ENCODE data around the gene TAF1B.

Gene TAF1B

GRCh38 chr2:9843229-9844035 lies at the start of gene TAF1B:
TAF1B (plus strand) TSS chr2:9843474; CDS start chr2:9843542, 68 bp downstream.
- DNase-seq (ENCODE audit: low read depth in 2 of 2): peak; percentile 73 to 76

GRCh38 chr2:9793918-9794717 lies 49.2 kb upstream of the TAF1B start:
- no peak for DNase-seq (ENCODE audit: low read depth in 2 of 2)

DNA sequence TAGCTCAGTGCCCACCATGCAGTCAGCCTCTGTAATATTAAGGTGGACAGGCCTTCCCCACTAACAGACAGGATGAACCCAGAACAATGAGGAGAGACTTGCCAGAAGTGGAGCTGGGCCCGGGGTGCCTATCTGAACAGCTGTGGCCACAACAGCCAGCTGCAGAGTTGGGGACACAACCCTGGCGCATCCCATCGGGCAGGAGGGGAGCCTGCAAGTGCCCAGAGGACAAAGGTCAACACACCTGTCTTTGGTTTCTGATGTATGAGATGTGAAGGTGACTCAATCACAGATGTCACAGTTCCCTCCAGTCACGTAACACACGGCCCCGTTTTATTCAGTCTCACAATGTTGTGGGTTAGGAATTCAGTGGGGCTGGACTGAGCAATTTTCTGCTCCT lies 48.2 kb upstream of the TAF1B start:
- DNase-seq (ENCODE audit: low read depth in 2 of 2): no peak

- no peak for DNase-seq (ENCODE audit: low read depth in 2 of 2)
These were observed 46.9 kb upstream of the TAF1B start for GRCh38 chr2:9796056-9797010.

GRCh38 chr2:9797086-9797485 lies 46.2 kb upstream of the TAF1B start:
- no peak for DNase-seq (ENCODE audit: low read depth in 2 of 2)

- DNase-seq (ENCODE audit: low read depth in 2 of 2): no peak
These were observed 45.4 kb upstream of the TAF1B start for GRCh38 chr2:9797681-9798556.

DNA sequence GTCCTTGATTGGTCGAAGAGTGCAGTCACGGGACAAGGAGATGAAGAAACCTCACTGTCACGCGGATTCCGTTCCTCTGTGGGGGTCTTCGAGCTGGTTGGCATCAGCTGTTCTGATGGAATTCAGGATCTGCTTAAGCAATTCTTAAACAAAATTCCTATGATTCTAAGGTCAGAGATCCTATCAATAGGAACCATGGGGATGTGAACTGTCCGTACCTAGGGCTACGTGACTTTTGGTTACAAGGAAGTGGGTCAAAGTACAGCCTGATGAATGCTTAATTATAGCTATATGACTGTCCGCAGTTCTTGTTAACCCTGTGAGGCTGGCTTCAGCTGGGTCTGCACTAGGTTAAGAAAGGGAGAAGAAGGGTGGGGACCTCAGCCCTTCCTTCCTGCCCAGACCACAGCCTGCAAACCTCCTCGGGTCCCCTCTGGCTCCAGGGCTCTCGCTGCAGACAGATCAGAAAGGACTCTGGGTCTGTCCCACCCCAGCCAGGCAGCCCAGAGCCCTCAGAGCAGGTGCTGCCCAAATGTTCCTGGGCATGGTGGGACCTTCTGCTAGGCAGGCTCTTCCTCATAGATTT lies 44.2 kb upstream of the TAF1B start:
- DNase-seq (ENCODE audit: low read depth in 2 of 2): no peak

- DNase-seq (ENCODE audit: low read depth in 2 of 2): peak; percentile 50 to 70
These were observed 43.3 kb upstream of the TAF1B start for GRCh38 chr2:9799729-9800632.

DNA sequence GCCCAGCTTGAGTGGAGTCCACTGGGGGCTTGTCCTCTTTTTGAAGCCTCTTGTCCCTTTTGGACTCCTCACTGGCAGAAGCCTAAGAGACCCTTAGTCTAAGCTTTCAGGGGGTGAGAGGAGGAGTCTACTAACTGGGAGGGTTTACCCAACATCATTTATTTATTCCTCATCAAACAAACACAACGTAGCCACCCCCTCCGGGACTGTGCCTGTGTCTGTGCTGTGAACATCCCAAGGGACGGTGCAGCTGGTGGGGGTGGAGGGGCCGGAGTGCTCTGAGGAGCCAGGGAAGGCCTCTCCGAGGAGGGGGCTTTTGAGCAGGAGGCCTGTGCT lies 42.7 kb upstream of the TAF1B start:
- DNase-seq (ENCODE audit: low read depth in 2 of 2): no peak

- DNase-seq (ENCODE audit: low read depth in 2 of 2): peak; percentile 24 to 25
These were observed 42.1 kb upstream of the TAF1B start for GRCh38 chr2:9800975-9801726.

DNA sequence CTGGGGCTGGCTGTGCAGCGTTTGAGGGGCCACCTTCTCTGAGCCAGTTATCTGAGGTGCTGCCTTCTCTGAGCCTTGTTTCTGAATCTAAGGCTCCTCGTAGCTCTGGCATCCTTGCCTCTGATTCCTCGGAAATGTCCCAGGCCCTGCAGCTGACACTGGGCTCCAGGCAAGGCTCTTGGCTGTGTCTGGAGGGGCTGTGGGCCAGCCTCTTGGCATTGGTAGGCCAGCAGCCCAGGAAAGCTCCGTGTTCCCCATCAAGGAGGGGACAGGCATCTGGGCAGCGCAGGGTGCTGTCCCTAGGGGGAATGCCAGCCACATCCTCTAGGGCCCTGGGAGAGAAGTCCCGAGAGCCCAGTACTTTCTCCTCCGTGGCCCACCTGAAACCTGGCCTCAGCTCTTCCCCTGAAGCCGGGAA lies 40.7 kb upstream of the TAF1B start:
- no peak for DNase-seq (ENCODE audit: low read depth in 2 of 2)

DNA sequence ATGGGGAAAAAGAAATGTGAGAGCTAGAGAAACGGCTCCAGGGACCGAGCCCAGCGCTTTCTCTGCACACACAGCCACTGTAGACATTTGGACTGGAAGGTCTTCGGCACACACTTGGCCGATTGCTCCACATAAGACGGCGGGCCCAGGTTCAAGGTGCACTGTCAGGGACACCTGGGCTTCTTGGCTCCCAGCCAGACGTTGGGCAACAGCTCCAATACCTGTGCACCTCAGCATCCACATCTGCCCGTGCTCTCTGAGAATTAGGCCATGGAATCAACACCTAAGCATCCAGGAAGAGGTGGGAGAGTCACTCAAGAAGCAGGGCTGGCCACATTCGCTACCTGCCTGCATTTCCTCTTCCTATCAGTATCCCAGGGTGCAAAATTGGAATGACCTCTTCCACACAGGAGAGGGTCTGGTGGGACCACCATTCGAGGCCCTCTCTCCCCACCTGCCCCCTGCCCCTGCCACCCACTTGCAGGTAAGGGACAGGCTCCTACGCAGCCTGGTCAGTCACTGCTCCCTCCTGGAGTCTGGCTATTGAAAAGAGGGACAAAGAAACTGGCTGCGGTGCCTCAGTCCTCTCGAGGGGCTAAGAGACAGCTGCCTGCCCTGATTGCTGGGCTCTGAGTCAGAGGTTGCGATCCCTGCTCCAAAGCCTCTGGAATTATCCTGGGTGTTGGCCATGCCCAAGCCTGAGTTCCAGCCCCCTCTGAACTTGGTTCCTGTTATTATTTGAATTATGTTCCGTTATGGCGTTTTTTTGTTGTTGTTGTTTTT lies 40.1 kb upstream of the TAF1B start:
- DNase-seq (ENCODE audit: low read depth in 2 of 2): no peak

GRCh38 chr2:9805435-9806297 lies 37.6 kb upstream of the TAF1B start:
- DNase-seq (ENCODE audit: low read depth in 2 of 2): no peak

GRCh38 chr2:9806298-9806610 lies 37.0 kb upstream of the TAF1B start:
- no peak for DNase-seq (ENCODE audit: low read depth in 2 of 2)

GRCh38 chr2:9806656-9807055 lies 36.6 kb upstream of the TAF1B start:
- DNase-seq (ENCODE audit: low read depth in 2 of 2): no peak

GRCh38 chr2:9807056-9807455 lies 36.2 kb upstream of the TAF1B start:
- DNase-seq (ENCODE audit: low read depth in 2 of 2): no peak
